SK-N-SH (cell line): Measurements from ENCODE around the gene SEC61B. TPM values are rescaled to one million over a fixed set of nuclear protein-coding genes. Genes with fewer than 3 reads are reported as not detected.

Source experiments
- CTCF ChIA-PET: fragments of 300-600, 350-600 bp; formaldehyde crosslinking; extraction: SDS; loops from one replicate; lab custom pipeline; 2021; lab: Yijun Ruan, JAX
- POLR2A ChIA-PET: fragments of 350-600 bp; sonication (Branson Sonifier 250); formaldehyde crosslinking; extraction: SDS; loops from one replicate; lab custom pipeline; 2020; ENCODE audit warnings: antibody characterized with exemption, inconsistent platforms; lab: Yijun Ruan, JAX
- DNase-seq: peaks from one replicate; pipeline ENCODE4 v3.0.0; 2012
- H2AFZ ChIP-seq: fragments of 200-600 bp; sonication (generic); 2 replicates; pipeline ENCODE4 v1.8.1; 2016; ENCODE audit warnings: antibody characterized with exemption, mild to moderate bottlenecking, low read depth
- H3F3A ChIP-seq: fragments of 200-600 bp; sonication (generic); replicated peaks from 2 replicates; pipeline ENCODE3; 2016; ENCODE audit warnings: antibody characterized with exemption, mild to moderate bottlenecking; ENCODE audit not compliant: insufficient read depth
- H3K27ac ChIP-seq, 2 experiments: fragments of 200-500 bp in 1 of 2; fragments of 200-600 bp in 1 of 2; sonication (Bioruptor generic) in 1 of 2; sonication (generic), shearing (Covaris generic) in 1 of 2; 2 replicates each; pipeline versions ENCODE4 v1.5.1 to v1.6.1; 2014 to 2016; ENCODE audit warnings: low read depth in 2 of 2, inconsistent platforms in 1 of 2, low read length in 1 of 2, mild to moderate bottlenecking in 1 of 2, mixed read lengths in 1 of 2
- H3K27me3 ChIP-seq: fragments of 200-600 bp; sonication (generic), shearing (Covaris generic); 2 replicates; pipeline ENCODE4 v1.6.1; 2016; ENCODE audit warnings: mixed run types; ENCODE audit not compliant: insufficient read depth
- H3K36me3 ChIP-seq, 2 experiments: fragments of 200-500 bp in 1 of 2; fragments of 200-600 bp in 1 of 2; sonication (Bioruptor generic) in 1 of 2; sonication (generic) in 1 of 2; replicated peaks in 1 of 2; 2 replicates each; pipeline versions ENCODE3 to v1.5.1; 2014 to 2016; ENCODE audit warnings: low read length in 1 of 2, mild to moderate bottlenecking in 1 of 2; ENCODE audit not compliant: insufficient read depth in 2 of 2, control insufficient read depth in 1 of 2
- H3K4me1 ChIP-seq, 2 experiments: fragments of 200-500 bp in 1 of 2; fragments of 200-600 bp in 1 of 2; sonication (Bioruptor generic) in 1 of 2; sonication (generic), shearing (Covaris generic) in 1 of 2; 2 replicates each; pipeline versions ENCODE4 v1.5.1 to v1.6.1; 2014 to 2016; ENCODE audit warnings: low read depth in 1 of 2, low read length in 1 of 2, mixed run types in 1 of 2; ENCODE audit not compliant: insufficient read depth in 2 of 2, control insufficient read depth in 1 of 2
- H3K4me2 ChIP-seq: fragments of 200-600 bp; sonication (generic), shearing (Covaris generic); 2 replicates; pipeline ENCODE4 v1.6.1; 2017; ENCODE audit warnings: mixed run types
- H3K4me3 ChIP-seq, 2 experiments: fragments of 200-500 bp in 1 of 2; fragments of 200-600 bp in 1 of 2; sonication (Bioruptor generic) in 1 of 2; sonication (generic), shearing (Covaris generic) in 1 of 2; 2 replicates each; pipeline versions ENCODE4 v1.5.1 to v1.8.1; 2014 to 2016; ENCODE audit warnings: low read depth in 2 of 2, inconsistent platforms in 1 of 2, low read length in 1 of 2, mild to moderate bottlenecking in 1 of 2, mixed read lengths in 1 of 2, moderate library complexity in 1 of 2
- H3K79me2 ChIP-seq: fragments of 200-600 bp; sonication (generic); 2 replicates; pipeline ENCODE4 v1.8.1; 2017; ENCODE audit warnings: mild to moderate bottlenecking; ENCODE audit not compliant: insufficient read depth
- H3K9ac ChIP-seq: fragments of 200-600 bp; sonication (generic); 2 replicates; pipeline ENCODE4 v1.6.1; 2017; ENCODE audit warnings: mixed run types
- H3K9me2 ChIP-seq: fragments of 200-600 bp; sonication (generic); 2 replicates; pipeline ENCODE4 v1.6.1; 2017; ENCODE audit warnings: mixed run types
- H3K9me3 ChIP-seq: fragments of 200-600 bp; sonication (generic); 2 replicates; pipeline ENCODE4 v1.6.1; 2017; ENCODE audit warnings: mixed run types, mild to moderate bottlenecking, moderate library complexity
- H4K20me1 ChIP-seq: fragments of 200-600 bp; sonication (generic); 2 replicates; pipeline ENCODE4 v1.6.1; 2017; ENCODE audit warnings: mild to moderate bottlenecking, mixed run types; ENCODE audit not compliant: insufficient read depth
- CHD2 ChIP-seq: fragments of 150-350 bp; IDR thresholded peaks from 2 replicates; pipeline ENCODE4 v1.6.1; 2018; ENCODE audit warnings: low read length; ENCODE audit not compliant: partially characterized antibody
- CTCF ChIP-seq: fragments of 200-600 bp; sonication (generic); IDR thresholded peaks from 2 replicates; pipeline ENCODE4 v1.6.1; 2017; ENCODE audit warnings: antibody characterized with exemption, mild to moderate bottlenecking, moderate library complexity
- ELF1 ChIP-seq: IDR thresholded peaks from 2 replicates; pipeline ENCODE4 v1.4.0; 2012
- FOSL2 ChIP-seq: IDR thresholded peaks from 2 replicates; pipeline ENCODE4 v1.4.0; 2012; ENCODE audit warnings: low read depth, mild to moderate bottlenecking, moderate library complexity, borderline replicate concordance
- FOXJ3 ChIP-seq: sonication (generic); formaldehyde crosslinking; IDR thresholded peaks from 2 replicates; pipeline ENCODE4 v1.5.1; 2020; ENCODE audit warnings: mild to moderate bottlenecking, missing genetic modification reagents
- GABPA ChIP-seq: IDR thresholded peaks from 2 replicates; pipeline ENCODE4 v1.4.0; 2012; ENCODE audit warnings: low read depth, mild to moderate bottlenecking
- JUND ChIP-seq: IDR thresholded peaks from 2 replicates; pipeline ENCODE4 v1.4.0; 2012
- MAX ChIP-seq: IDR thresholded peaks from 2 replicates; pipeline ENCODE4 v1.4.0; 2012; ENCODE audit warnings: low read depth
- MXI1 ChIP-seq: IDR thresholded peaks from 2 replicates; pipeline ENCODE4 v1.6.1; 2012; ENCODE audit warnings: mild to moderate bottlenecking, low read depth, low read length, improper control_type of control experiment
- NFIC ChIP-seq: IDR thresholded peaks from 2 replicates; pipeline ENCODE4 v1.4.0; 2012; ENCODE audit warnings: borderline replicate concordance
- PBX3 ChIP-seq: IDR thresholded peaks from 2 replicates; pipeline ENCODE4; 2012
- RFX5 ChIP-seq: IDR thresholded peaks from 2 replicates; pipeline ENCODE4 v1.6.1; 2012; ENCODE audit warnings: mild to moderate bottlenecking, improper control_type of control experiment, low read length
- SIN3A ChIP-seq: IDR thresholded peaks from 2 replicates; pipeline ENCODE4 v1.6.1; 2012; ENCODE audit warnings: low read depth, mild to moderate bottlenecking, low read length, moderate library complexity, borderline replicate concordance
- SMC3 ChIP-seq: IDR thresholded peaks from 2 replicates; pipeline ENCODE4 v1.6.1; 2012; ENCODE audit warnings: low read depth, low read length, improper control_type of control experiment
- TCF12 ChIP-seq: IDR thresholded peaks from 2 replicates; pipeline ENCODE4 v1.4.0; 2012
- YY1 ChIP-seq: IDR thresholded peaks from 2 replicates; pipeline ENCODE4 v1.4.0; 2012; ENCODE audit warnings: low read depth, mild to moderate bottlenecking
- ZBTB33 ChIP-seq: IDR thresholded peaks from 2 replicates; pipeline ENCODE4 v1.4.0; 2012; ENCODE audit warnings: low read depth, borderline replicate concordance
- WGBS: methylation state at CpG from one replicate; pipeline ENCODE4 v1.1.6; 2017; ENCODE audit warnings: low lambda C conversion rate; 5-methylcytosine and 5-hydroxymethylcytosine counted together
- polyA plus RNA-seq, 3 experiments: library from polyadenylated mRNA; depleted of rRNA; stranded (reverse); fragments of >200 nt; gene quantifications; 2 replicates each; pipeline ENCODE4 v1.2.3, GENCODE V29; 2012
- TF ChIP-seq, protein P1 (sequence below): IDR thresholded peaks from 2 replicates; pipeline ENCODE4 v1.4.0; 2012; ENCODE audit warnings: low read depth, borderline replicate concordance

The SEC61B gene
- polyA plus RNA-seq, 1 of the 3 experiments (the other 2 are of a cell fraction): 174 TPM

GRCh38 chr9:99211746-99212145 lies 10.3 kb upstream of the SEC61B start:
- DNase-seq: no peak
- H3K27ac ChIP-seq: no peak overlapping the region
- peaks cover 10% of the 10 kb centered on the region for H3K79me2 ChIP-seq
- no peak overlapping the region for H2AFZ ChIP-seq
- H3K9me2 ChIP-seq: no peaks in the 10 kb centered on the region
- CTCF ChIA-PET: interaction anchor here (1.2 to 1.5 kb wide), 4 partner anchors 10 to 1113 kb away, joined by 3 read pairs; no protein-coding TSS in a partner anchor
- no peaks in the 10 kb centered on the region for H3F3A ChIP-seq
- H3K4me1 ChIP-seq: no peaks in the 10 kb centered on the region
- no peak overlapping the region for H3K4me3 ChIP-seq
- POLR2A ChIA-PET: no interaction called here
- no peak for TF ChIP-seq FOXJ3 (CRISPR knock-in tag)
- no peak for TF ChIP-seq SIN3A
- no peak for TF ChIP-seq JUND
- TF ChIP-seq SMC3: no peak
- no peak for TF ChIP-seq ZBTB33
- no peak for TF ChIP-seq FOSL2
- no peak for TF ChIP-seq ELF1
- no peak for TF ChIP-seq NFIC
- TF ChIP-seq, protein P1, sequence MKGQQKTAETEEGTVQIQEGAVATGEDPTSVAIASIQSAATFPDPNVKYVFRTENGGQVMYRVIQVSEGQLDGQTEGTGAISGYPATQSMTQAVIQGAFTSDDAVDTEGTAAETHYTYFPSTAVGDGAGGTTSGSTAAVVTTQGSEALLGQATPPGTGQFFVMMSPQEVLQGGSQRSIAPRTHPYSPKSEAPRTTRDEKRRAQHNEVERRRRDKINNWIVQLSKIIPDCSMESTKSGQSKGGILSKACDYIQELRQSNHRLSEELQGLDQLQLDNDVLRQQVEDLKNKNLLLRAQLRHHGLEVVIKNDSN: no peak
- no peak for TF ChIP-seq PBX3
- TF ChIP-seq MAX: no peak
- TF ChIP-seq CTCF: no peak
- TF ChIP-seq MXI1: no peak
- TF ChIP-seq CHD2: no peak
- TF ChIP-seq GABPA: no peak
- TF ChIP-seq RFX5: no peak
- no peak for TF ChIP-seq TCF12
- TF ChIP-seq YY1: no peak
- H3K27me3 ChIP-seq: no peaks in the 10 kb centered on the region
- H4K20me1 ChIP-seq: peaks cover 8% of the 10 kb centered on the region; the same call in 1 of the 2 replicates
- no peak overlapping the region for H3K9ac ChIP-seq
- no peak overlapping the region for H3K4me2 ChIP-seq
- no peaks in the 10 kb centered on the region for H3K9me3 ChIP-seq
- H3K36me3 ChIP-seq: peaks cover 12 to 15% of the 10 kb centered on the region in 2 experiments
- WGBS: 86% methylated on average over 1 of the region's 1 CpG
